Neuronal stem cell (in vitro differentiated cells): ENCODE measurements around the gene APLP2. TPM values are rescaled to one million over a fixed set of nuclear protein-coding genes. Genes with fewer than 3 reads are reported as not detected.
"Not testable (repeated sequence)": the region's sequence is repeated elsewhere in the genome, so short reads cannot be mapped to it uniquely, and the experiment has no call there.

Experiments
- DNase-seq: peaks from one replicate; pipeline ENCODE4 v3.0.0-alpha.2; 2013; ENCODE audit warnings: low spot score
- H2AFZ ChIP-seq: one replicate; pipeline ENCODE4 v1.6.1; 2013; ENCODE audit warnings: mild to moderate bottlenecking, low read length, inconsistent platforms
- H2AK5ac ChIP-seq: 2 replicates; pipeline ENCODE4 v1.6.1; 2013; ENCODE audit warnings: low read depth, mild to moderate bottlenecking, inconsistent platforms, low read length, moderate library complexity, mixed read lengths
- H2BK120ac ChIP-seq: 2 replicates; pipeline ENCODE4 v1.6.1; 2013; ENCODE audit warnings: low read depth, mild to moderate bottlenecking, inconsistent platforms, low read length, moderate library complexity, mixed read lengths
- H2BK12ac ChIP-seq: one replicate; pipeline ENCODE4 v1.6.1; 2013; ENCODE audit warnings: low read length, inconsistent platforms
- H2BK15ac ChIP-seq: 2 replicates; pipeline ENCODE4 v1.6.1; 2013; ENCODE audit warnings: mild to moderate bottlenecking, low read length, inconsistent platforms, mixed read lengths
- H2BK5ac ChIP-seq: one replicate; pipeline ENCODE4 v1.6.1; 2013; ENCODE audit warnings: inconsistent platforms, mild to moderate bottlenecking, low read length, moderate library complexity
- H3K14ac ChIP-seq: one replicate; pipeline ENCODE4 v1.6.1; 2013; ENCODE audit warnings: low read length, inconsistent platforms
- H3K18ac ChIP-seq: 2 replicates; pipeline ENCODE4 v1.6.1; 2013; ENCODE audit warnings: low read length, inconsistent platforms
- H3K23ac ChIP-seq: 2 replicates; pipeline ENCODE4 v1.6.1; 2013; ENCODE audit warnings: low read depth, mild to moderate bottlenecking, mixed read lengths, low read length, inconsistent platforms; ENCODE audit not compliant: poor library complexity
- H3K27ac ChIP-seq: replicated peaks from 3 replicates; pipeline ENCODE4 v1.5.1; 2013; ENCODE audit warnings: low read length, inconsistent platforms
- H3K27me3 ChIP-seq, 3 experiments: 2 replicates each; pipeline ENCODE4 v1.6.1; 2013; ENCODE audit warnings: low read length in 3 of 3, mild to moderate bottlenecking in 2 of 3, inconsistent platforms in 1 of 3, low read depth in 1 of 3, mixed read lengths in 1 of 3, moderate library complexity in 1 of 3; ENCODE audit not compliant: control insufficient read depth in 3 of 3, insufficient read depth in 3 of 3
- H3K36me3 ChIP-seq, 2 donors: replicated peaks in 1 of 2; 2 replicates each; pipeline ENCODE4 v1.6.1; 2013; ENCODE audit warnings: low read length in 2 of 2; ENCODE audit not compliant: control insufficient read depth in 2 of 2, insufficient read depth in 2 of 2
- H3K4ac ChIP-seq: 2 replicates; pipeline ENCODE4 v1.6.1; 2013; ENCODE audit warnings: inconsistent platforms, mild to moderate bottlenecking, low read length, moderate library complexity
- H3K4me1 ChIP-seq, 2 donors: 1 replicate in 1 of 2; 2 replicates in 1 of 2; pipeline ENCODE4 v1.6.1; 2013; ENCODE audit warnings: low read length in 2 of 2, low read depth in 1 of 2; ENCODE audit not compliant: control insufficient read depth in 2 of 2, insufficient read depth in 1 of 2
- H3K4me2 ChIP-seq: one replicate; pipeline ENCODE4 v1.6.1; 2013; ENCODE audit warnings: mild to moderate bottlenecking, low read length, inconsistent platforms; ENCODE audit not compliant: insufficient read depth, poor library complexity, severe bottlenecking
- H3K4me3 ChIP-seq, 2 donors: 2 replicates each; pipeline ENCODE4 v1.5.1; 2013; ENCODE audit warnings: low read length in 2 of 2, mild to moderate bottlenecking in 2 of 2, inconsistent platforms in 1 of 2, moderate library complexity in 1 of 2
- H3K79me1 ChIP-seq: one replicate; pipeline ENCODE4 v1.6.1; 2013; ENCODE audit warnings: low read depth, mild to moderate bottlenecking, inconsistent platforms, low read length, moderate library complexity
- H3K9ac ChIP-seq: one replicate; pipeline ENCODE4 v1.6.1; 2013; ENCODE audit warnings: mild to moderate bottlenecking, low read depth, low read length, inconsistent platforms; ENCODE audit not compliant: poor library complexity
- H3K9me3 ChIP-seq, 2 donors: replicated peaks in 1 of 2; 2 replicates each; pipeline versions ENCODE3 to v1.6.1; 2013; ENCODE audit warnings: low read length in 2 of 2, mild to moderate bottlenecking in 2 of 2, inconsistent platforms in 1 of 2, low read depth in 1 of 2, mixed read lengths in 1 of 2, moderate library complexity in 1 of 2; ENCODE audit not compliant: control insufficient read depth in 2 of 2, insufficient read depth in 1 of 2
- H4K8ac ChIP-seq: one replicate; pipeline ENCODE4 v1.6.1; 2013; ENCODE audit warnings: low read depth, mild to moderate bottlenecking, inconsistent platforms, low read length, moderate library complexity
- H4K91ac ChIP-seq: one replicate; pipeline ENCODE4 v1.6.1; 2013; ENCODE audit warnings: low read length, low read depth, mild to moderate bottlenecking, inconsistent platforms; ENCODE audit not compliant: poor library complexity
- WGBS, 2 donors: extraction: QIAGEN DNeasy Blood & Tissue Kit; methylation state at CpG; one replicate each; pipeline ENCODE4 v1.1.7; 2013; ENCODE audit warnings: missing lambda C conversion rate in 2 of 2, mixed read lengths in 1 of 2; ENCODE audit not compliant: insufficient read length in 2 of 2, insufficient replicate concordance in 1 of 2; ENCODE audit errors: extremely low coverage in 2 of 2; 5-methylcytosine and 5-hydroxymethylcytosine counted together
- polyA plus RNA-seq, 2 experiments: library from polyadenylated mRNA; stranded (reverse); fragments of 200-250 nt; gene quantifications; one replicate each; pipeline ENCODE4 v1.2.3, GENCODE V29; 2013

The APLP2 gene
- polyA plus RNA-seq (2013, experiment 1 of 2) = 210 TPM
- polyA plus RNA-seq (2013, experiment 2 of 2) = 208 TPM

- H3K23ac ChIP-seq = peak within 1 kb of the TSS; percentile 99
- peaks cover 6% of the 10 kb centered on the region for H3K79me1 ChIP-seq
- no CpG with 5 or more reads among the region's 51 CpGs for WGBS, 2 donors
- peak within 1 kb of the TSS; percentile 71 for H2AK5ac ChIP-seq
- H4K91ac ChIP-seq = peak within 1 kb of the TSS; percentile 56
- H3K4me2 ChIP-seq = peak within 1 kb of the TSS; percentile 96
- H3K14ac ChIP-seq = peak within 1 kb of the TSS; percentile 89
- H4K8ac ChIP-seq = no peak within 1 kb of the TSS
- peaks cover 0 to 10% of the 10 kb centered on the region in 2 donors for H3K36me3 ChIP-seq
- no peaks in the 10 kb centered on the region for H3K9me3 ChIP-seq
- peak within 1 kb of the TSS; percentile 99 for H3K9ac ChIP-seq
- H3K4me1 ChIP-seq = peaks cover 3 to 13% of the 10 kb centered on the region in 2 donors
- H2AFZ ChIP-seq = peak within 1 kb of the TSS; percentile 95
- peak; percentile 99 for DNase-seq
- peak within 1 kb of the TSS; percentile 41 for H2BK12ac ChIP-seq
- peak within 1 kb of the TSS; percentile 37 for H3K4ac ChIP-seq
- H3K18ac ChIP-seq = peak within 1 kb of the TSS; percentile 98
- peak within 1 kb of the TSS; percentile 94 for H3K27ac ChIP-seq
- peak within 1 kb of the TSS; percentile 87 for H2BK5ac ChIP-seq
- peak within 1 kb of the TSS; percentile 95 to 100 for H3K4me3 ChIP-seq
- peak within 1 kb of the TSS; percentile 81 for H2BK120ac ChIP-seq
- H2BK15ac ChIP-seq = peak within 1 kb of the TSS; percentile 67
- peaks cover 0 to 4% (median 0%) of the 10 kb centered on the region in 3 experiments for H3K27me3 ChIP-seq
These were observed at the start of gene APLP2 for GRCh38 chr11:130069659-130070108. TSS of gene APLP2 (plus strand) at chr11:130069894. CDS start at chr11:130069978, 84 bp downstream.

GRCh38 chr11:130020323-130020722, 49.4 kb upstream of the APLP2 start:
- WGBS, 2 donors = no CpG with 5 or more reads among the region's 4 CpGs
- no peak overlapping the region for H2BK120ac ChIP-seq
- no peak overlapping the region for H3K14ac ChIP-seq

GRCh38 chr11:130021606-130022005, 48.1 kb upstream of the APLP2 start:
- H2BK15ac ChIP-seq, H2AK5ac ChIP-seq, H2BK5ac ChIP-seq, DNase-seq, H3K4ac ChIP-seq, H3K79me1 ChIP-seq, H2AFZ ChIP-seq, H3K27me3 ChIP-seq, H2BK120ac ChIP-seq, H3K9me3 ChIP-seq, H3K4me2 ChIP-seq, H2BK12ac ChIP-seq, H3K14ac ChIP-seq, H3K18ac ChIP-seq, H4K91ac ChIP-seq, H3K27ac ChIP-seq, H3K36me3 ChIP-seq, H3K23ac ChIP-seq, H3K4me3 ChIP-seq, H4K8ac ChIP-seq, H3K9ac ChIP-seq: not testable (repeated sequence)
- WGBS, 2 donors = no CpG with 5 or more reads among the region's 38 CpGs
- peaks cover 6 to 11% of the 10 kb centered on the region in 2 donors for H3K4me1 ChIP-seq

More at GRCh38 chr11:130020323-130020722, 49.4 kb upstream of the APLP2 start:
- H2AK5ac ChIP-seq = no peak overlapping the region
- H3K79me1 ChIP-seq = no peaks in the 10 kb centered on the region
- no peak overlapping the region for H3K4ac ChIP-seq
- H4K8ac ChIP-seq = no peak overlapping the region
- H3K4me1 ChIP-seq = peaks cover 6 to 11% of the 10 kb centered on the region in 2 donors
- peaks cover 0 to 7% of the 10 kb centered on the region in 2 donors for H3K9me3 ChIP-seq
- no peak overlapping the region for H2BK15ac ChIP-seq
- no peak overlapping the region for H2BK12ac ChIP-seq
- H2BK5ac ChIP-seq = no peak overlapping the region
- no peak overlapping the region for H3K23ac ChIP-seq
- no peak overlapping the region for H3K18ac ChIP-seq
- H3K4me2 ChIP-seq = no peak overlapping the region
- no peak overlapping the region for H3K4me3 ChIP-seq
- peaks cover 0 to 2% of the 10 kb centered on the region in 2 donors for H3K36me3 ChIP-seq
- H3K27me3 ChIP-seq = no peaks in the 10 kb centered on the region
- no peak overlapping the region for H3K27ac ChIP-seq
- no peak overlapping the region for H3K9ac ChIP-seq
- H4K91ac ChIP-seq = no peak overlapping the region
- no peak for DNase-seq
- H2AFZ ChIP-seq = no peak overlapping the region

GRCh38 chr11:130022799-130023198, 46.9 kb upstream of the APLP2 start:
- Histone ChIP-seq H2BK5ac (no peak overlapping the region), H3K79me1 (no peaks in the 10 kb centered on the region), H2BK120ac (no peak overlapping the region), H4K8ac (no peak overlapping the region), H3K18ac (no peak overlapping the region), H4K91ac (no peak overlapping the region), H3K4me2 (no peak overlapping the region), H3K4me1 (peaks cover 6 to 11% of the 10 kb centered on the region in 2 donors), H3K4ac (no peak overlapping the region), H2BK15ac (no peak overlapping the region), H3K27me3 (no peaks in the 10 kb centered on the region), H3K36me3 (peaks cover 0 to 2% of the 10 kb centered on the region in 2 donors), H3K9ac (no peak overlapping the region), H3K4me3 (no peak overlapping the region), H3K27ac (no peak overlapping the region), H3K14ac (no peak overlapping the region), H2AK5ac (no peak overlapping the region), H2AFZ (no peak overlapping the region), H2BK12ac (no peak overlapping the region), H3K9me3 (peaks cover 0 to 5% of the 10 kb centered on the region in 2 donors), H3K23ac (no peak overlapping the region)
- DNase-seq = no peak
- no CpG with 5 or more reads among the region's 2 CpGs for WGBS, 2 donors
